Esophagus squamous epithelium (tissue), 5 donors: Measurements from ENCODE around the gene SAMD5. TPM values are rescaled to one million over a fixed set of nuclear protein-coding genes. Genes with fewer than 3 reads are reported as not detected.

Experiments used
- DNase-seq: peaks from one replicate; lab custom pipeline; 2025; lab: John Stamatoyannopoulos, UW
- H3K27ac ChIP-seq, 4 donors: fragments of 200-600 bp; sonication (generic); one replicate each; pipeline ENCODE4 v1.5.1; 2016 to 2019; ENCODE audit warnings: mild to moderate bottlenecking in 1 of 4
- H3K27me3 ChIP-seq, 4 donors: fragments of 200-600 bp; sonication (generic); 1 replicate in 3 of 4; 2 replicates in 1 of 4; pipeline versions ENCODE4 v1.5.1 to v1.6.0; 2017 to 2021; ENCODE audit warnings: antibody characterized with exemption in 1 of 4
- H3K36me3 ChIP-seq, 3 donors: fragments of 200-600 bp; sonication (generic); one replicate each; pipeline ENCODE4 v1.5.1; 2016 to 2019
- H3K4me1 ChIP-seq, 3 donors: fragments of 200-600 bp; sonication (generic); one replicate each; pipeline ENCODE4 v1.5.1; 2017 to 2019
- H3K4me3 ChIP-seq, 4 donors: fragments of 200-600 bp; sonication (generic); 1 replicate in 3 of 4; 2 replicates in 1 of 4; pipeline ENCODE4 v1.5.1; 2016 to 2019; ENCODE audit warnings: mild to moderate bottlenecking in 2 of 4, moderate library complexity in 1 of 4
- H3K9me3 ChIP-seq, 3 donors: fragments of 200-600 bp; sonication (generic); one replicate each; pipeline ENCODE4 v1.5.1; 2016 to 2019
- CTCF ChIP-seq, 6 experiments: fragments of 450-650 bp in 4 of 6; fragments of 200-600 bp in 2 of 6; sonication (generic) in 2 of 6; IDR thresholded peaks; one replicate each; pipeline ENCODE4 v1.5.1; 2016 to 2019; ENCODE audit warnings: antibody characterized with exemption in 6 of 6, mild to moderate bottlenecking in 4 of 6, moderate library complexity in 4 of 6
- POLR2A ChIP-seq, 4 donors: fragments of 450-650 bp; IDR thresholded peaks; one replicate each; pipeline ENCODE4 v1.6.1; 2017; ENCODE audit warnings: antibody characterized with exemption in 4 of 4, mild to moderate bottlenecking in 4 of 4, moderate library complexity in 3 of 4
- WGBS, 2 donors: methylation state at CpG; one replicate each; pipeline ENCODE4 v1.1.5; 2018; 5-methylcytosine and 5-hydroxymethylcytosine counted together
- intact Hi-C: fragments of 100-400 bp; cut with DNase I; formaldehyde crosslinking; loops from one replicate; pipeline ENCODE4 v1.15.0; 2022
- total RNA-seq, 4 donors: library from RNA; depleted of rRNA; stranded (reverse); fragments of >200 nt; gene quantifications; one replicate each; pipeline ENCODE4 v1.1.0, GENCODE V29; 2016
- donor health status: DM: yes; HTN: yes; CAD: no.

The SAMD5 gene
- total RNA-seq, 4 donors from 2014 or later: 6.9 to 16.2 (median 12.7) TPM

- WGBS, 2 donors: 80 to 85% methylated on average over 2 of the region's 2 CpGs
- Histone ChIP-seq H3K36me3 (no peaks in the 10 kb centered on the region), H3K4me1 (peaks cover 0 to 23% (median 0%) of the 10 kb centered on the region in 3 donors), H3K9me3 (peaks cover 0 to 5% (median 3%) of the 10 kb centered on the region in 3 donors), H3K27me3 (no peaks in the 10 kb centered on the region), H3K27ac (no peak overlapping the region), H3K4me3 (no peak overlapping the region)
- no peak for DNase-seq
- TF ChIP-seq POLR2A (IDR thresholded peaks at IDR 0.05) (no peak), CTCF (IDR thresholded peaks at IDR 0.05) (no peak)
- intact Hi-C loops: no loop called here
These were observed 35.9 kb downstream of the SAMD5 start for GRCh38 chr6:147544420-147544819.

- 86 to 89% methylated on average over 5 to 6 of the region's 6 CpGs for WGBS, 2 donors
These were observed 38.2 kb downstream of the SAMD5 start for GRCh38 chr6:147546501-147547368.

GRCh38 chr6:147547369-147547902, 38.9 kb downstream of the SAMD5 start:
- 54 to 62% methylated on average over 9 to 10 of the region's 10 CpGs for WGBS, 2 donors
- DNase-seq: no peak
- Histone ChIP-seq H3K4me3 (no peak overlapping the region), H3K9me3 (peaks cover 0 to under 1% (median 0%) of the 10 kb centered on the region in 3 donors), H3K4me1 (peaks cover 0 to 36% (median 0%) of the 10 kb centered on the region in 3 donors), H3K27me3 (no peaks in the 10 kb centered on the region), H3K27ac (peak overlapping the region in 2 of 4 donors; percentile 69 to 77), H3K36me3 (no peaks in the 10 kb centered on the region)
- intact Hi-C loops: no loop called here
- TF ChIP-seq POLR2A (IDR thresholded peaks at IDR 0.05) (no peak), CTCF (IDR thresholded peaks at IDR 0.05) (no peak)

More at GRCh38 chr6:147546501-147547368, 38.2 kb downstream of the SAMD5 start:
- Histone ChIP-seq H3K36me3 (no peaks in the 10 kb centered on the region), H3K4me3 (no peak overlapping the region), H3K27ac (peak overlapping the region in 2 of 4 donors; percentile 69 to 77), H3K9me3 (peaks cover 0 to 5% (median 3%) of the 10 kb centered on the region in 3 donors), H3K4me1 (peaks cover 0 to 30% (median 0%) of the 10 kb centered on the region in 3 donors), H3K27me3 (no peaks in the 10 kb centered on the region)
- TF ChIP-seq CTCF (IDR thresholded peaks at IDR 0.05) (no peak), POLR2A (IDR thresholded peaks at IDR 0.05) (no peak)
- intact Hi-C loops: no loop called here
- no peak for DNase-seq

- intact Hi-C loops: no loop called here
- H3K9me3 ChIP-seq: no peaks in the 10 kb centered on the region
- H3K27ac ChIP-seq: peak overlapping the region; percentile 14 to 77 (median 56)
- TF ChIP-seq CTCF (IDR thresholded peaks at IDR 0.05) (no peak), POLR2A (IDR thresholded peaks at IDR 0.05) (no peak)
- H3K4me1 ChIP-seq: peaks cover 0 to 37% (median 0%) of the 10 kb centered on the region in 3 donors
- WGBS, 2 donors: 34 to 60% methylated on average over 2 to 3 of the region's 3 CpGs
- H3K36me3 ChIP-seq: no peaks in the 10 kb centered on the region
- no peak for DNase-seq
- no peaks in the 10 kb centered on the region for H3K27me3 ChIP-seq
- no peak overlapping the region for H3K4me3 ChIP-seq
These were observed 40.5 kb downstream of the SAMD5 start for GRCh38 chr6:147548921-147549475.
